A673 (cell line): ENCODE data around the gene HLA-DQB1. TPM values are rescaled to one million over a fixed set of nuclear protein-coding genes. Genes with fewer than 3 reads are reported as not detected.
"Not testable (repeated sequence)": the region's sequence is repeated elsewhere in the genome, so short reads cannot be mapped to it uniquely, and the experiment has no call there.

Experiments
- BruUV-seq: library from RNA; stranded (reverse); fragments of 400-500 nt; replicated peaks from 2 replicates; lab custom pipeline; 2021; lab: Mats Ljungman, UMichigan
- CTCF ChIA-PET: fragments of 300-600 bp; sonication (Branson Sonifier 250); formaldehyde crosslinking; loops from one replicate; lab custom pipeline; 2022; ENCODE audit warnings: antibody characterized with exemption; lab: Charles Lee
- POLR2A ChIA-PET: fragments of 300-600 bp; sonication (Branson Sonifier 250); formaldehyde crosslinking; loops from one replicate; lab custom pipeline; 2022; ENCODE audit warnings: antibody characterized with exemption; ENCODE audit not compliant: low non-redundant PET; lab: Charles Lee
- DNase-seq: peaks from one replicate; pipeline ENCODE4 v3.0.0-alpha.2; 2015; ENCODE audit warnings: low spot score
- H3K27ac ChIP-seq: fragments of 200-600 bp; sonication (generic); 2 replicates; pipeline ENCODE4 v1.5.1; 2016; ENCODE audit warnings: mixed run types, low read depth, mild to moderate bottlenecking, mixed read lengths, antibody characterized with exemption, low read length; ENCODE audit not compliant: poor library complexity, severe bottlenecking
- H3K27me3 ChIP-seq: fragments of 200-600 bp; sonication (generic); replicated peaks from 2 replicates; pipeline ENCODE4 v1.6.1; 2017; ENCODE audit warnings: mixed run types, low read depth, mild to moderate bottlenecking, mixed read lengths, antibody characterized with exemption, low read length; ENCODE audit not compliant: insufficient read depth, poor library complexity
- H3K36me3 ChIP-seq: fragments of 200-600 bp; sonication (generic); 2 replicates; pipeline ENCODE4 v1.6.1; 2016; ENCODE audit warnings: mixed run types, mild to moderate bottlenecking, mixed read lengths, antibody characterized with exemption, low read length; ENCODE audit not compliant: insufficient read depth, poor library complexity, severe bottlenecking
- H3K4me1 ChIP-seq: fragments of 200-600 bp; sonication (generic); 2 replicates; pipeline ENCODE4 v1.6.1; 2017; ENCODE audit warnings: mixed run types, mild to moderate bottlenecking, mixed read lengths, antibody characterized with exemption, low read length; ENCODE audit not compliant: insufficient read depth, poor library complexity, severe bottlenecking
- H3K4me3 ChIP-seq: fragments of 200-600 bp; sonication (generic); 2 replicates; pipeline ENCODE4 v1.5.1; 2016; ENCODE audit warnings: low read depth, mixed run types, mild to moderate bottlenecking, mixed read lengths, low read length; ENCODE audit not compliant: poor library complexity, severe bottlenecking
- H3K9me3 ChIP-seq: fragments of 200-600 bp; sonication (generic); 2 replicates; pipeline ENCODE4 v1.6.1; 2016; ENCODE audit warnings: mixed run types, low read depth, mild to moderate bottlenecking, mixed read lengths, antibody characterized with exemption, low read length; ENCODE audit not compliant: poor library complexity, severe bottlenecking
- CTCF ChIP-seq: fragments of 300-800, 200-600 bp; sonication (generic); conservative IDR thresholded peaks from 2 replicates; pipeline ENCODE4 v1.5.1; 2017; ENCODE audit warnings: low read depth, mild to moderate bottlenecking, antibody characterized with exemption, low read length, moderate library complexity, mixed read lengths
- EZH2 ChIP-seq: fragments of 200-600 bp; sonication (generic); IDR thresholded peaks from 2 replicates; pipeline ENCODE4 v1.6.1; 2017; ENCODE audit warnings: borderline replicate concordance, low read depth, mild to moderate bottlenecking, mixed read lengths, antibody characterized with exemption, low read length; ENCODE audit not compliant: poor library complexity, severe bottlenecking
- intact Hi-C: fragments of 100-400 bp; cut with micrococcal nuclease; formaldehyde crosslinking; loops from one replicate; pipeline ENCODE4 v1.10.0; 2022; ENCODE audit not compliant: unreplicated experiment
- total RNA-seq: library from RNA; stranded (reverse); gene quantifications from 2 replicates; pipeline ENCODE4 v1.2.3, GENCODE V29; 2021

HLA-DQB1 gene
- total RNA-seq, 1 experiment from 2014 or later, result not detected

GRCh38 chr6:32637883-32638282 is 28.6 kb downstream of the HLA-DQB1 start:
- H3K27me3 ChIP-seq, result no peaks in the 10 kb centered on the region
- intact Hi-C loops, result no loop called here
- no peaks in the 10 kb centered on the region for H3K36me3 ChIP-seq
- no peak overlapping the region for H3K27ac ChIP-seq
- no TSS peak for BruUV-seq
- H3K4me1 ChIP-seq, result no peaks in the 10 kb centered on the region
- DNase-seq, result no peak
- CTCF ChIA-PET, result no interaction called here
- H3K4me3 ChIP-seq, result no peak overlapping the region
- TF ChIP-seq CTCF, result no peak
- no peak for TF ChIP-seq EZH2
- no peaks in the 10 kb centered on the region for H3K9me3 ChIP-seq
- POLR2A ChIA-PET, result no interaction called here

- intact Hi-C loops, result no loop called here
- no peaks in the 10 kb centered on the region for H3K9me3 ChIP-seq
- H3K36me3 ChIP-seq, result no peaks in the 10 kb centered on the region
- H3K4me1 ChIP-seq, result no peaks in the 10 kb centered on the region
- no peaks in the 10 kb centered on the region for H3K27me3 ChIP-seq
- BruUV-seq, result no TSS peak
- no peak for DNase-seq
- TF ChIP-seq EZH2, result no peak
- no peak for TF ChIP-seq CTCF
- no peak within 1 kb of the TSS for H3K27ac ChIP-seq
- ChIA-PET POLR2A (no interaction called here), CTCF (no interaction called here)
- H3K4me3 ChIP-seq, result no peak within 1 kb of the TSS
Measured at GRCh38 chr6:32637219-32637880, 29.1 kb downstream of the HLA-DQB1 start, which contains the start of gene HLA-DQA1. TSS of gene HLA-DQA1 (plus strand) at chr6:32637406. CDS start at chr6:32637459, 53 bp downstream.

GRCh38 chr6:32635526-32636123 is 30.8 kb downstream of the HLA-DQB1 start:
- CTCF ChIA-PET, result no interaction called here
- POLR2A ChIA-PET, result no interaction called here
- Histone ChIP-seq H3K4me3 (no peak overlapping the region), H3K36me3 (no peaks in the 10 kb centered on the region), H3K9me3 (no peaks in the 10 kb centered on the region), H3K27ac (no peak overlapping the region), H3K4me1 (no peaks in the 10 kb centered on the region), H3K27me3 (no peaks in the 10 kb centered on the region)
- no TSS peak for BruUV-seq
- intact Hi-C loops, result no loop called here
- no peak for DNase-seq
- TF ChIP-seq EZH2 (no peak), CTCF (no peak)

GRCh38 chr6:32629793-32630192 is 36.7 kb downstream of the HLA-DQB1 start:
- POLR2A ChIA-PET, CTCF ChIA-PET, BruUV-seq, H3K4me3 ChIP-seq, DNase-seq, H3K36me3 ChIP-seq, H3K4me1 ChIP-seq, intact Hi-C loops, H3K27ac ChIP-seq, H3K9me3 ChIP-seq, H3K27me3 ChIP-seq: not testable (repeated sequence)
